Measurements from ENCODE around the gene SYT17. TPM values are rescaled to one million over a fixed set of nuclear protein-coding genes. Genes with fewer than 3 reads are reported as not detected.

The SYT17 gene
- total RNA-seq, 2 experiments from 2014 or later = not detected

DNA sequence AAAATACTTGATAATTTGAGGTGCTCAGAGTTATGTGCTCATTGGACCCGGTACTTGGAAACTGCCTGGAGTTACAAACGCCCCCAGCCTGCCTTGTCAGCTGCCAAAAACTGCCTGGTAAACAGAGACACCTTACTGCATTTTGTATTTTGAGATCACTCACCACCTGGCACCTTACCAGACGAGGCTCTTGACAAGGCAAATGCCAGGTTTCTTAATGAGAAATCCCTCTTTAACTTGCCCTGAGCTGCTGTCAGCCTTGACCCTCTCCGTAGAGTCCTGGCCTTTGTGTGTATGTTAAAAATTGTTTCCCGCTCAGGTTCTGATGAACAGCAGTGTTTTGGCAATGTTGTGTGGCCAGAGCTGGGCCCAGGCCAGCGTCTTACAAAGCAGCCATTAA lies 28.8 kb downstream of the SYT17 start:
- ChIA-PET POLR2A (no interaction called here), CTCF (no interaction called here)

DNA sequence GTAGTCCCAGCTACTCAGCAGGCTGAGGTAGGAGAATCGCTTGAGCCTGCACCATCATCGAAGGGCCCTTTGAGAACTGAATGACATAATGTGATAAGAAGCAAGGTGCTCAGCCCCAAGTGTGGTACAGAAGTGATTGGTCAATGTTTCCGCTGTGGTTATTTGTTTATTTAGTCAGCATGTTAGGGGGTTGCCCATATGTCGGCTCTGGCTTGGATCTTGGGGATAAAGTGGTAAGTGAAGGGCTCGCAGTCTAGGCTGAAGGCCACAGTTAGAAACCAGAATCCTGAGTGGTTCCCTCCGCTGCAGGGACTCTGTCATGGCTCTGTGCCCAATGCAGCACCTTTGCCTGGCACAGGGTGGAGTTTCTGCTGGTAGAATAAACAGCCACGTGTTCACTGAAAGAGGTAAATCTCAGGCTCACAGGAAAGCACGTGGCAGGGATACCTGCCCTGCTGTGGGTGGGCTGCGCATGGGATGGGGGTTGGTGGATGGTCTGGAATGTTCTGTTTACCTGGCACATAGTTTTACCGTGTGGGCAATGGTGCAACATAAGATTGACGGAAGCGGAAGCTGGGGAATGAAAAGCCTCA lies 35.4 kb downstream of the SYT17 start:
- CTCF ChIA-PET = no interaction called here
- POLR2A ChIA-PET = no interaction called here

DNA sequence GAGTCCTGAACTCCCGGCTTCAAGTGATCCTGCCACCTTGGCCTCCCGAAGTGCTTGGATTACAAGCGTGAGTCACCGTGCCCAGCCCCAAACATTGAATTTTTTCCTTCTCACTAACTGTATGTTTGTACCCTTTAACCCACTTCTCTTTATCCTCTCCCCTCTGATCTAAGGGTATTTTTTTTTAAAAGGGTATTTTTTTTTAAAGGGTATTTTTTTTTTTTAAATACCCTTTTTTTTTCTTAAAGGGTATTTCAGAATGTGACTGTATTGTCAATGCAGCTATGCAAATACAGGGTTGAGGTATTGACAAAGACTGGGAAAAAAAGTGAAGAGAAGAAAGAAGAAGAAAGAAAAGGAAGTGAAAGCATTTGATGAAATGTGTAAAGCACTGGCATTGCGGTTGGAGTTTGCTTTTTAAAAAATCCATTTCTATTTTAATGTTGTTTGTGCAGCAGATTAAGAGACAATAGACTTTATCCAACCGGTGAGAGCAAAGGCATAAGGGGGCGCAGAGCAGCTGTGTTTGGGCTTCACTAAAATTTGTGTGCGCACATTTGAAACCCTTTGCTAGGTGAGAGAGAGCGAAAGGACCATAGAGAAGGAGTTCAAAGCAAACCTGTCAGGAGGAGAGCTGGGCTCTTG lies 42.4 kb downstream of the SYT17 start:
- POLR2A ChIA-PET = no interaction called here

DNA sequence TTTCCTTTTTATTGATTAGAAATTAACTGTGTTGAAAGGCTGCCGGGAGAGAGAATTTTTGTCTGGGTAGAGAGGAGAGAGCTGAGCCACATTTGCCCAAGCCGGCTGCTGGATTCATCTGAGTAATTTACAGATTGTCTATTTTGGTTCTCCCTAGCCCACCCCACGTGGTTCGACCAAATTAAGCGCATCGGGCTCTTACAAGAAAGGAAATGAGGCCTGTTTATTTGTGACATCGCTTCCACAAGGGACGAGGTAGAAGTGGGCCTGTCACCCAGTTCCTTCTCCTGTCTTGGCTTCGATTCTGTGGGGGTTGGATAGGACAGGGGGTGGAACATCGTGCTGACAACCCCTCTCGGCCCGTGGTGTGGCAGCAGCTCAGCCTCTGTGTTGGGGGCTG lies 42.9 kb downstream of the SYT17 start:
- POLR2A ChIA-PET = no interaction called here
- CTCF ChIA-PET = no interaction called here

More for the DNA sequence above, 42.4 kb downstream of the SYT17 start:
- CTCF ChIA-PET = no interaction called here

DNA sequence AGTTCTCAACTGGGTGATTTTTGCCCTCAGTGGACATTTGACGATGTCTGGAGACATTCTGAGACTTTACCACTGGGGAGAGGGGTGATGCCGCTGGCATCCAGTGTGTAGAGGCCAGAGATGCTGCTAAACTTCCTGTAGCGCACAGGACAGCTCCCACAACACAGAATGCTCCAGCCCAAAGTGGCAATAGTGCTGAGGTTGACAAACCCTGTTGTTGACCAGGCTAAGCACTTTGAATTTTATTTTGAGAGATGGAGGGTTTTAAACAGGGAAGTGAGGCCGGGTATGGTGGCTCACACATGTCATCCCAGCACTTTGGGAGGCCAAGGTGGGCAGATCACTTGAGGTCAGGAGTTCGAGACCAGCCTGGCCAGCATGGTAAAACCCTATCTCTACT lies 44.0 kb downstream of the SYT17 start:
- POLR2A ChIA-PET = no interaction called here
- CTCF ChIA-PET = no interaction called here

DNA sequence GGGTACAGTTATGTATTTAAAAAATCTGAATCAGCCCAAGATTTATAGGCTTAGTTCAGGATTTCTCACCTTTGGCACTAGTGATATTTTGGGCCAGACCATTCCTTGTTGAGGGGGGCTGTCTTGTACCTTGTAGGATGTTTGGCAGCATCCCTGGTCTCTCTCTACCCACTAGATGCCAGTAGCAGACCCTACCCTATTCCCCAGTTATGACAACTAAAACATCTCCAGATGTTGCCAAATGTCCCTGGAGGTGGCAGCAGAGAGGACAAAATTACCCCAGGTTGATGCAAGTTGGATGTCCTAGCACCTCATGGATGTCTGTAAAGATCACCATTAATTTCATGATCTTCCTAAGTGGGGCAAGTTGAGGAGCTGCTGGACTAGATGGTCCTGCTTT lies 45.8 kb downstream of the SYT17 start:
- CTCF ChIA-PET = interaction anchor here (0.6 kb wide), 1 partner anchor 149 kb away, joined by 3 read pairs; no protein-coding TSS in a partner anchor

DNA sequence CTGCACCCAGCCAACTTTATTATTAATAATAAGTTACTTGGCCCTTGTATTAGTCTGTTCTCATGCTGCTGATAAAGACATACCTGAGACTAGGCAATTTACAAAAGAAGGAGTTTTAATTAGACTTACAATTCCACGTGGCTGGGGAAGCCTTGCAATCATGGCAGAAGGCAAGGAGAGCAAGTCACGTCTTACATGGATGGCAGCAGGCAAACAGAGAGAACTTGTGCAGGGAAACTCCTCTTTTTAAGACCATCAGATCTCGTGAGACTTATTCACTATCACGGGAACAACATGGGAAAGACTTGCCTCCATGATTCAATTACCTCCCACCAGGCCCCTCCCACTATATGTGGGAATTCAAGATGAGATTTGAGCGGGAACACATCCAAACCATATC lies 47.7 kb downstream of the SYT17 start:
- ChIA-PET POLR2A (no interaction called here), CTCF (no interaction called here)

More for the DNA sequence above, 45.8 kb downstream of the SYT17 start:
- POLR2A ChIA-PET = no interaction called here

DNA sequence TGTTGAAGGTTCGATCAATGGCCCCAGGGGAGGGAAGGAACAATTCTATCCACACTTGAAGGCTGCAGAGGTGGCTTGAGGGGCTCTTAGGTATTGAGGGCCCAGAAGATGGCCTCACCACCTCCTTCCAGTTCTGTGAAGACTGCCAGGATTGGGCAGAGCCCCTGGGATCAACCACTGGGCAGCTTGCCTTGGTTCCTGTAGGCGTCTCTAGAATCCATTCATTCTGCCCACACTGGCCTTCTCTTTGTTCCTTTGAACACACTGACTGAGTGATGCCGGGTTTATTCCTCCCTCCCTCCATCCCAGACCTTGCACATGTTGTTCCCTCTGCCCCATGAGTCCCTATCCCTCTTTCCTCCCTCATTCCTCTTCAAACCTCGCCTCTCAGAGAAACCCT lies 50.5 kb downstream of the SYT17 start:
- CTCF ChIA-PET = no interaction called here

DNA sequence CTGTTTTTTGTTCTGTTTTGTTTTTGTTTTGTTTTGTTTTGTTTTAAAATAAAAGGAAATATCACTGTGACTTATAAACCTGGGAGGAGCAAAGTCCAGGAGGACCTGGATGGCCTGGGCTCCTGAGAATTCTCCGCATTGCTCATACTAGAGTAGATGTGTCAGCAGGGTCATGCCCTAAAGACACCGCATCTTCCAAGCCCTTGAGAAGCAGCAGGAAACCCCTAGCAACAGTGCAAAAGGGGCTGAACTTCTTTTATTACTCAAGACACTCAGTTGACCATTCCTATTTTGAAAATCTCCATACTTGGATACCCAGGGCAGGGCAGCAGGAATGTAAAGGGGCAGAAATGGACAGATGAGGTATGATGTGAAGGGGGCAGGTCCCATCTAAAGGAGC lies 51.8 kb downstream of the SYT17 start:
- ChIA-PET CTCF (no interaction called here), POLR2A (no interaction called here)

More for the DNA sequence above, 50.5 kb downstream of the SYT17 start:
- POLR2A ChIA-PET = no interaction called here

DNA sequence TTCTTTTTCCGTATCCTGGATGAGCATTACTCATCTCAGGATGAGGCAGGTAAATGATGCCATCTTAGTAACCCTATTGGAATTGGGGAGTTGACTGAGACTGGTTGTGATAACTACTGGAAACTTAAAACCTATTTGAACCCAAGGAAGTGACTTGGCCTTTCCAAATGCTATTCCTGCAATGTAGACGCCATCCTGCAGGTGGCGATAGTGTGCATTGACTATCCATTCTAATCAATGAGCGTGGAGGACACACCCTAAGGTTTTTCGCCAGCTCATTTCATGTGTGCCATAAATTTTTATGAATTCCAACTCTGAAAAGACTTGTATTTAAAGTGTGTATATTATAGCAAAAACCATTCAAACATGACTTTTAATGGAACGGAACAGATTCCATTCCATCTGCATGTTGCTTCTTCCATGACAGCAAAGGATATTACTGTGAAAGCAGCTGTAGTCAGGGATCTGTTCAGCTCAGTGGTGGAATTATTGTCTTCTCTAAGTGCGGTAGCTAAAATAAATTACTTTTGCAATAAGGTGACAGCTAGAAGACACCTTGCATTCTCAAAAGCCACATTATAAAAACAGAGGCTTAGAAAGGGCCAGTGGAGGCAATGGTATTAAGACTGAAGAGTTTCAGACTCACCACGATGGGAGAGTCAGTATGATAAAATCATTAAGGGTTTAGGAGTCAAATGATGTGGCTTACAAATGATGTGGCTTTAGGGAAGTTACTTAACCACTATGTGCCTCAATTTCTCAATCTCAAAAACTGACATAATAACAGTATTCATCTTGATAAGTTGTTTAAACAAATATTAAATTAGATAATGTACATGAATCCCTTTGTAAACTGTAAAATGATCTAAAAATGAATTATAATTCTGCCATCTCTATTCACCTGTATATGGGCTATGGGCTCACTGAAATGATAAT lies 55.5 kb downstream of the SYT17 start:
- ChIA-PET CTCF (no interaction called here), POLR2A (no interaction called here)

DNA sequence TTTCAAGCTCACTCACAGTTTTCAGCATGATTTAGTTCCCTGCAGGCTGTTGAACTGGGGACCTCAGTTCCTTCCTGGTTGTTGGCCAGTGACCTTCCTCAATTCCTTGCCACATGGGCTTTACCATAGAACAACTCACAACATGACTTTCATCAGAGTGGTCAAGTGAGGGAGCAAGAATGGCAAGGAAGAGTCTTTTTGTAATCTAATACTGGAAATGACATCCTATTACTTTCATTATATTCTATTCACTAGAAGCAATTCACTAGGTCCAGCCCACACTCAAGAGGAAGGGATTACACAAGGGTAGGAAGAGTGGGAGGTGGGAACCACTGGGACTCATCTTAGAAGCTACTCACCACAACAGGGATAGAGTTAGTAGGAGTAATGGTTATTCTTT lies 57.6 kb downstream of the SYT17 start:
- POLR2A ChIA-PET = no interaction called here
- CTCF ChIA-PET = no interaction called here

DNA sequence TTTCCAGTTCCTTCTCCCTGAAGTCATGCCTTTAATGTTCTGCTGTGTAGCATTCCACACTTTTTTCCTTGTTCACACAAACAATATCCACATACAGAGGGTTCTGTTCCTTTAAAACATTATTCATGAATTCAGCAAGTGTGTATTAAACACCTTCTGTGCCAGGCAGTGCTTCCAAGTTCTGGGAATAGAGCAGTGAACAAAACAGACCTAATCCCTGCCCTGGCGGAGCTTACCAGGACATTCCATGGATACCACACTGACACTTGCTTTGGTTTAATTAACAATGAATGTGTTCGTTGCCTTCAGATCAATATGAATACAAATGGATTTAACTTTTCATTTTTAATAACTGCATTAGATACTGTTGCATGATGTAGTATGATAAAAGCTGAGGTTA lies 59.6 kb downstream of the SYT17 start:
- ChIA-PET CTCF (no interaction called here), POLR2A (no interaction called here)

DNA sequence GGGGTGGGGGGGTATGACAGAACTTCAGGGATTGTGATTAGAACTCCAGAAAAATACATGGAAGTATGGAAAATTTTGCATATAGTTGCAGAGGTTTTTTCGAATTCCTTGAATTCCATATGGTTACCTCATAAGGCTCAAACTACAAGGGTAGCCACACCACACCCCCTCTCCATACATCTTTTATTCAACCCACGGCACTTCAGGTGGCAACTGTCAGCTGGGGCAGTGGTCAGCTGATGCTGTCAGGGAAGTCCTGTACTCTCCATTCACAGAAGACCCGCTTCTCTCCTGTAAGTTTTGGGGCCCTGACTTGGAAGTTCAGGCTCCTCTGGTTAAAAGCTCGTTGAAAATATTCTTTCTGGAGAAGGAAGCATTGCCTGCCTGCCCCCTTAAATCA lies 60.0 kb downstream of the SYT17 start:
- CTCF ChIA-PET = no interaction called here
- POLR2A ChIA-PET = no interaction called here

DNA sequence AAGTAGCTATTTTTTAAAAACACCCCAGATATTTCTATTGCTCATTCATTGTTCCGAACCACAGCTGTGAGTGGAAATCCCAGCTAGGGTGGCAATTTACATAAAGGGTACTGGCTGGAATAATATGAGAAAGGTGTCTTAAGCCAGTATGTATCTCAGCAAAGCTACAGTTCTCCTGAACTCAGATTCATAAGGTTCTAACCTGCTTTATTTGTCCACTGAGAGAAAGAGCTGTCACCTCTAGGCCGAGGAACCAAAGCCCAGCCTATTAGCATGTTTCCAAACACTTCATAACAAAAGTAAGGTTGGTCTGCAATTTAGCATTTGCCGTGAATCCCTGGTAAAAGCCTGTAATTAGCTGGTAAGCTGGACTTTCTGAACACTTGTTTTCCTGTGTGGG lies 60.5 kb downstream of the SYT17 start:
- POLR2A ChIA-PET = no interaction called here

DNA sequence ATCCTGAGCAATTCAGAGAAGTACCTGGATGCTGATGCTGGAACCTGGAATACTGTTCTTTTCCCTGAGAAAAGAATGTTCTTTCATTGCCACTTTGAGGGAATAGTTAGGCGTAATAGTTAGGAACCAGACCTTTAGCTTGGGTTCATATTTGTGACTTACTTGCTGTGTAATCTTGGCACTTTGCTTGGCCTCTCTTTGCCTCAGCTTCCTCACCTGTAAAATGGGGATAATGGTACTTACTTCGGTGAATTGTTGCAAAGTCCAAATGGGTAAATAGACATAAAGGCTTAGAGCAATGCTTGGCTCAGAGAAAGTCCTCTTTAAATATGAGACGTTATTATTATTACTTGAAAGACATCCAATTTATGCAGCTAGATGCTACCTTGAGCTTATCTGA lies 62.5 kb downstream of the SYT17 start:
- CTCF ChIA-PET = interaction anchor here (0.6 kb wide), 1 partner anchor 140 kb away, joined by 4 read pairs; no protein-coding TSS in a partner anchor
- POLR2A ChIA-PET = no interaction called here

More for the DNA sequence above, 60.5 kb downstream of the SYT17 start:
- CTCF ChIA-PET = no interaction called here

DNA sequence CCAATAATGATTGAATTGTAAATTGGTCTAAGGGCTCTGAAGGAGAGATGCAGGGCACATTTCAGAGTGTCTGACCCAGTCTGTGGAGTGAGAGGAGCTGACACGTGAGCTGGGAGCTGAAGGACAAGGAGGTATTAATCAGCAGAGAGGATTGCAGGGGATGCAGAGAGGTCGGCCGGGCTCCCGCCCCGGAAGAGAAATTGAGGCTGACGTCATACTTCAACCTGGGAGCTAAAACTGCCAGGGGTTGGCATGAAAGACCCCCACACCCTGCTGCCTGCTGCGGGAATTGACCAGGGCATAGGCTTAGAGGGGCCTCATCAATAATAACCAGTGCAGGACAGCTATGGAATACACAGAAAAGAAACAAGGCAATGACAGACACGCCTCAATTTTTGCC lies 63.8 kb downstream of the SYT17 start:
- ChIA-PET CTCF (no interaction called here), POLR2A (no interaction called here)

DNA sequence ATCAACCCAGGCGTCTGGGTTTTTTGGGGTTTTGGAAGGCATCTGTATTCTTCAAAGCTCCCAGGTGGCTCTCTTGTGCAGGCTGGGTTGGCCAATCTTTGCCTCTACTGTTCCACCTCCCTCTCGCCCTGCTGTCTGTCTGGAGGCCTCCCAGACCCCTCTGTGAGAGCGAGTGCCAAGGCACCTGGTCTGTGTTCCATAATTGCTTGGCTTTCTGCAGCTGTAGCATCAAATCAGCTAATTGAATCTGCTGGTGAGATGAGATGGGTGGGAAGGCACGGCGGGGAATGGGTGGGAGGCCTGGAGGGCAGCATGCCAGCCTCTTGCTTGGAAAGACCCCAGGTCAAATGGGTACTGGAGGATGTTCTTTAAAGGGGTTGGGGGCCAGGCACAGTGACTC lies 64.9 kb downstream of the SYT17 start:
- ChIA-PET POLR2A (no interaction called here), CTCF (no interaction called here)

DNA sequence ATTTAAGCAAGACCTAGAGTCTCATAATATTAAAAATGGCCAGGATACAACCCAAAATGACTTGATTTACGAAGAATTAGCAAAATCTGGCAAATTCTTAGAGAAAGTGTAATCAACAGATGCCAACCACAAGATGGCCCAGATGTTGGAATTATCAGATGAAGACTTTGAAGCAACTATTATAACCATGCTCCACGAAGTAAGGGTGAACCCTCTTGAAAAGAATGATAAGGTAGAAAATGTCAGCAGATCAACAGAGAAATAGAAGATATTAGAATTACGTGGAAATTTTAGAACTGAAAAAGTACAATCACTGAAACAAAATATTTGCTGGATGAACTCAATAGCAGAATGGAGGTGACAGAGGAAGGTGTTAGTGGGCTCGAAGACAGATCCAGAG lies 67.4 kb downstream of the SYT17 start:
- CTCF ChIA-PET = no interaction called here

DNA sequence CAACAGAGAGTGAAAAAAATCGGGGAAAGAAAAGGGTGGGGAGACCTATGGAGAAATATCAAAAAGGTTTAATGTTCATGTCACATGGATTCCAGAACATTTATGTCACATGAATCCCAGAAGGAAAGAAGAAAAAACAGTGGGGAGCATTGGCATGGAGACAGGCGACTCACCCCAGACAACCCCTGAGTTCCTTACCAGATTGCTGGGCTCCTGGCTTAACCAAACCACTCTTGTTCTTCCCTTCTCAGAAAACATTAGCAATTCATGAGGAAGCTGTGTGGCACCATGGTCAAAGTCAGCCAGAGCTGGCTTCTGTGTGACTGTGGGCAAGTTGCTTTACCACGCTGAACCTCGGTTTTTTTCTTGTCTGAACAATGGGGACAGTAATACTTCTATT lies 67.8 kb downstream of the SYT17 start:
- POLR2A ChIA-PET = no interaction called here
- CTCF ChIA-PET = no interaction called here

More for the DNA sequence above, 67.4 kb downstream of the SYT17 start:
- POLR2A ChIA-PET = no interaction called here

DNA sequence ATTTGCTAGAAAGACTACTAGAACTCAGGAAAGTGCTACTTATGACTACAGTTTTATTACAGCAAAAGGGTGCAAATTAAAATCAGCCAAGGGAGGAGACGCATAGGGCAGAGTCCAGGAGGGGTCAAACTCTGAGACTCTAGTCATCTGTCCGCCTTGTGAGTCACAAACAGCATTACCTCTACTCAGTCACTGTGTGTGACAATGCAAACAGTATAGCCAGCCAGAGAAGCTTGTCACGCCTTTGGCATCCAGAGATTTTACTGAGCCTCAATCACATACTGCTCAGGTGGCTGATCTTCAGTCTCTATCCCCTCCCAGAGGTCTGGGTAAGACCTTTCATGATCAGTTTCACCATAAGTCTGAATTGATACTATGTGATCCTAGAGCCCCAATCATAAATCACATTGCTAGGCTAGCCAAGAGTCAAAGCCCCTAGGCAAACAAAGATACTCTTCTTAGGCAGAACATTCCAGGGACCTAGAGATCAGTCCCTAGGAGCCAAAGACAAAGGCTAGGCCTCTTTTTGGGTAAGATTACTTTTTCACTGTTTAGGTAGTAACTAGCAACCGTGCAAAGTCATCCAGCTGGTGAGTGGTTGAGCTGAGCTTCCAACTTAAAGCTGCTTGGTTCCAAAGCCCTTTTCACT lies 68.6 kb downstream of the SYT17 start:
- CTCF ChIA-PET = no interaction called here
- POLR2A ChIA-PET = no interaction called here

DNA sequence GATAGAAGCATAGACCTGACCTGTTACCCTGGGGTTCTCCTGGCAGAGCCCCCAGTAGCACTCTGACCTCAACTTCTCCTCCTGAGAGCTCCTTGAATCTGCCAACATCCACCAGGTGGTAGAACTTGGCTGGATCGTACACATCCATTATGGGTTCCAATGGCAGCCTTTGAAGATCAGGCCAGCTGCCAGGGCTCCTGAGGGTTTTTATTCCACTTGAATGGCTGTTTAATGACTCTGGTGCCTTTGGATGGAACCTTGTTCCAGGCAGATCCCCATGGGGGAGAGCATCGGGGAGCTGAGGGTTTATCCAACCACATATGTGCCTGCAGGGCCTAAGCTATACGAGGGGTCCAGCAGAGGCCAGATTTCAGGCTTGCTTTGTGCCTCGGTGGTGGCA lies 70.4 kb downstream of the SYT17 start:
- ChIA-PET CTCF (no interaction called here), POLR2A (no interaction called here)
